HepG2 (cell line): Measurements from ENCODE around the gene TMEM97. TPM values are rescaled to one million over a fixed set of nuclear protein-coding genes. Genes with fewer than 3 reads are reported as not detected.

Experiments used
- ATF7 ChIP-seq, 2 experiments: fragments of 450-650 bp in 1 of 2; sonication (generic) in 1 of 2; formaldehyde crosslinking in 1 of 2; IDR thresholded peaks; 2 replicates each; pipeline versions ENCODE4 v1.4.0 to v1.6.1; 2016 to 2020; ENCODE audit warnings: antibody characterized with exemption in 1 of 2, mild to moderate bottlenecking in 1 of 2, missing genetic modification reagents in 1 of 2
- DMAP1 ChIP-seq: IDR thresholded peaks from 2 replicates; pipeline ENCODE4 v1.6.1; 2016
- DRAP1 ChIP-seq: IDR thresholded peaks from 2 replicates; pipeline ENCODE4 v1.6.1; 2016; ENCODE audit warnings: missing genetic modification reagents, missing compliant biosample characterization
- GABPB1 ChIP-seq: IDR thresholded peaks from 2 replicates; pipeline ENCODE4 v1.6.1; 2016; ENCODE audit warnings: mild to moderate bottlenecking, missing genetic modification reagents, moderate library complexity, missing compliant biosample characterization
- HDAC1 ChIP-seq: sonication (generic); formaldehyde crosslinking; IDR thresholded peaks from 2 replicates; pipeline ENCODE4 v1.5.1; 2020; ENCODE audit warnings: mild to moderate bottlenecking, missing genetic modification reagents
- HNRNPLL ChIP-seq: fragments of 200-400 bp; formaldehyde crosslinking; IDR thresholded peaks from 2 replicates; pipeline ENCODE4 v1.6.1; 2017; ENCODE audit warnings: mild to moderate bottlenecking, low read depth, low read length; ENCODE audit not compliant: poor library complexity, severe bottlenecking
- HOXA5 ChIP-seq: sonication (generic); formaldehyde crosslinking; IDR thresholded peaks from 2 replicates; pipeline ENCODE4 v1.4.0; 2020; ENCODE audit warnings: missing genetic modification reagents
- JUNB ChIP-seq: sonication (generic); formaldehyde crosslinking; IDR thresholded peaks from 2 replicates; pipeline ENCODE4 v1.8.0; 2022; ENCODE audit warnings: missing genetic modification reagents, mild to moderate bottlenecking, borderline replicate concordance
- KLF12 ChIP-seq: sonication (generic); formaldehyde crosslinking; IDR thresholded peaks from 2 replicates; pipeline ENCODE4 v1.4.0; 2020; ENCODE audit warnings: missing genetic modification reagents, borderline replicate concordance
- LCORL ChIP-seq, 2 experiments: fragments of 450-650 bp in 1 of 2; sonication (generic) in 1 of 2; formaldehyde crosslinking in 1 of 2; IDR thresholded peaks; 2 replicates each; pipeline versions ENCODE4 v1.5.0 to v1.6.1; 2017 to 2020; ENCODE audit warnings: antibody characterized with exemption in 1 of 2, missing genetic modification reagents in 1 of 2
- MAZ ChIP-seq, 2 experiments: sonication (generic) in 1 of 2; formaldehyde crosslinking in 1 of 2; IDR thresholded peaks; 2 replicates each; pipeline versions ENCODE4 v1.5.0 to v1.6.1; 2012 to 2020; ENCODE audit warnings: low read depth in 2 of 2, mild to moderate bottlenecking in 2 of 2, borderline replicate concordance in 1 of 2, improper control_type of control experiment in 1 of 2, low read length in 1 of 2, missing genetic modification reagents in 1 of 2, moderate library complexity in 1 of 2
- PATZ1 ChIP-seq: sonication (generic); formaldehyde crosslinking; IDR thresholded peaks from 2 replicates; pipeline ENCODE4 v1.4.0; 2020; ENCODE audit warnings: missing genetic modification reagents
- RBFOX2 ChIP-seq: fragments of 200-400 bp; formaldehyde crosslinking; IDR thresholded peaks from 2 replicates; pipeline ENCODE4 v1.6.1; 2017; ENCODE audit warnings: low read depth, mild to moderate bottlenecking, low read length
- SP1 ChIP-seq, 2 experiments: fragments of 450-650 bp in 1 of 2; sonication (generic) in 1 of 2; formaldehyde crosslinking in 1 of 2; IDR thresholded peaks; 2 replicates each; pipeline versions ENCODE4 v1.4.0 to v1.6.1; 2016 to 2020; ENCODE audit warnings: missing genetic modification reagents in 1 of 2
- SP4 ChIP-seq: sonication (generic); formaldehyde crosslinking; IDR thresholded peaks from 2 replicates; pipeline ENCODE4 v1.8.1; 2023; ENCODE audit warnings: mild to moderate bottlenecking, missing genetic modification reagents
- SP5 ChIP-seq: IDR thresholded peaks from 2 replicates; pipeline ENCODE4 v1.6.1; 2016; ENCODE audit warnings: low read depth, borderline replicate concordance
- ZNF207 ChIP-seq: fragments of 450-650 bp; IDR thresholded peaks from 2 replicates; pipeline ENCODE4 v1.6.1; 2016; ENCODE audit warnings: antibody characterized with exemption, borderline replicate concordance
- ZNF281 ChIP-seq: sonication (generic); formaldehyde crosslinking; IDR thresholded peaks from 2 replicates; pipeline ENCODE4 v1.4.0; 2020; ENCODE audit warnings: missing genetic modification reagents, borderline replicate concordance
- ZNF460 ChIP-seq: sonication (generic); formaldehyde crosslinking; IDR thresholded peaks from 2 replicates; pipeline ENCODE4 v1.5.1; 2020; ENCODE audit warnings: missing genetic modification reagents, mild to moderate bottlenecking, borderline replicate concordance
- ZNF556 ChIP-seq: sonication (generic); formaldehyde crosslinking; IDR thresholded peaks from 2 replicates; pipeline ENCODE4 v1.4.0; 2020; ENCODE audit warnings: mild to moderate bottlenecking, missing genetic modification reagents, borderline replicate concordance
- ZNF652 ChIP-seq: IDR thresholded peaks from 2 replicates; pipeline ENCODE4 v1.6.1; 2016; ENCODE audit warnings: low read depth, borderline replicate concordance
- ZNF672 ChIP-seq: sonication (generic); formaldehyde crosslinking; IDR thresholded peaks from 2 replicates; pipeline ENCODE4 v1.8.1; 2022; ENCODE audit warnings: missing genetic modification reagents
- ZSCAN25 ChIP-seq: sonication (generic); formaldehyde crosslinking; IDR thresholded peaks from 2 replicates; pipeline ENCODE4 v1.8.0; 2022; ENCODE audit warnings: mild to moderate bottlenecking, missing genetic modification reagents
- polyA plus RNA-seq, 8 experiments: library from polyadenylated mRNA; depleted of rRNA in 3 of 8; stranded (reverse) in 7 of 8; unstranded in 1 of 8; fragments of >200 nt; fragmentation: Illumina TruSeq in 4 of 8; extraction: Trizol in 4 of 8; gene quantifications; 2 replicates each; pipeline versions ENCODE4 v1.2.1 to v1.2.3, GENCODE V29; 2011 to 2016; ENCODE audit warnings: low read depth in 4 of 8, missing spikeins in 1 of 8, mixed read lengths in 1 of 8; ENCODE audit not compliant: insufficient read depth in 1 of 8
- total RNA-seq, 5 experiments: library from RNA; depleted of rRNA; stranded (reverse); fragments of >200 nt; fragmentation: Illumina TruSeq; extraction: Trizol; gene quantifications; 2 replicates each; pipeline ENCODE4 v1.2.3, GENCODE V29; 2016; ENCODE audit warnings: low read depth in 1 of 5

The TMEM97 gene
- total and polyA plus RNA-seq, 2 of the 13 experiments (the other 11 are each of a cell fraction or from before 2014, with no cell fraction given): 69.6 to 137 TPM

- TF ChIP-seq SP4 (CRISPR knock-in tag) (peak; percentile 63; the same call in 1 of the 2 replicates), ZSCAN25 (CRISPR knock-in tag) (peak; percentile 88), SP1 (IDR thresholded peaks at IDR 0.05) (no peak), SP1 (CRISPR knock-in tag; IDR thresholded peaks at IDR 0.05) (0 out of 2 replicates have a peak, but pooled peaks have one; percentile 23), JUNB (CRISPR knock-in tag) (no peak), HDAC1 (CRISPR knock-in tag) (peak; percentile 57; the same call in 1 of the 2 replicates), LCORL (IDR thresholded peaks at IDR 0.05) (no peak), LCORL (CRISPR knock-in tag; IDR thresholded peaks at IDR 0.05) (0 out of 2 replicates have a peak, but pooled peaks have one; percentile 33), PATZ1 (CRISPR knock-in tag) (peak; percentile 52), ZNF652 (peak; percentile 75), ATF7 (IDR thresholded peaks at IDR 0.05) (no peak), ATF7 (CRISPR knock-in tag; IDR thresholded peaks at IDR 0.05) (no peak), HOXA5 (CRISPR knock-in tag) (0 out of 2 replicates have a peak, but pooled peaks have one; percentile 14), ZNF556 (CRISPR knock-in tag) (0 out of 2 replicates have a peak, but pooled peaks have one; percentile 25), HNRNPLL (peak; percentile 72), DMAP1 (no peak), GABPB1 (CRISPR knock-in tag) (peak; percentile 50; the same call in 1 of the 2 replicates), DRAP1 (peak; percentile 48; the same call in 1 of the 2 replicates), SP5 (CRISPR knock-in tag) (peak; percentile 78), ZNF460 (CRISPR knock-in tag) (no peak), ZNF207 (no peak), KLF12 (CRISPR knock-in tag) (peak; percentile 65; the same call in 1 of the 2 replicates), ZNF281 (CRISPR knock-in tag) (peak; percentile 21; the same call in 1 of the 2 replicates), ZNF672 (no peak), MAZ (IDR thresholded peaks at IDR 0.05; ENCODE audit: borderline replicate concordance, low read depth, low read length) (no peak), MAZ (CRISPR knock-in tag; IDR thresholded peaks at IDR 0.05; ENCODE audit: low read depth) (peak; percentile 83), RBFOX2 (peak; percentile 58)
Observed at GRCh38 chr17:28371245-28372202, 52.5 kb downstream of the TMEM97 start, which contains the start of gene SARM1 (continued).
